Endometrial microvascular endothelial cells (primary cell): ENCODE measurements around the gene ARL15. TPM values are rescaled to one million over a fixed set of nuclear protein-coding genes. Genes with fewer than 3 reads are reported as not detected.

Experiments used
- in situ Hi-C: cut with HindIII; loops from 2 replicates; pipeline ENCODE4 v1.10.0; 2017; ENCODE audit warnings: low sequenced_read_pairs, low pct_unique_long_range_greater_than_20kb; ENCODE audit errors: inconsistent ontology term
- total RNA-seq: library from RNA; depleted of rRNA; stranded (reverse); fragments of >200 nt; gene quantifications from one replicate; pipeline ENCODE4 v1.2.3, GENCODE V29; 2015; ENCODE audit errors: inconsistent ontology term

The ARL15 gene
- total RNA-seq, 1 donor from 2014 or later = 9.0 TPM

- in situ Hi-C loops = no loop called here
Observed at GRCh38 chr5:54136516-54137440, 173.6 kb downstream of the ARL15 start.

- in situ Hi-C loops = no loop called here
Observed at GRCh38 chr5:54135042-54135441, 175.3 kb downstream of the ARL15 start.

- in situ Hi-C loops = no loop called here
Observed at GRCh38 chr5:54133917-54134316, 176.5 kb downstream of the ARL15 start.

GRCh38 chr5:54120473-54120872 is 189.9 kb downstream of the ARL15 start:
- in situ Hi-C loops = no loop called here

- in situ Hi-C loops = no loop called here
Observed at GRCh38 chr5:54117957-54118356, 192.4 kb downstream of the ARL15 start.

GRCh38 chr5:54115735-54116403 is 194.5 kb downstream of the ARL15 start:
- in situ Hi-C loops = no loop called here

GRCh38 chr5:54113060-54113459 is 197.3 kb downstream of the ARL15 start:
- in situ Hi-C loops = no loop called here

- in situ Hi-C loops = no loop called here
Observed at GRCh38 chr5:54109626-54110330, 200.6 kb downstream of the ARL15 start.

GRCh38 chr5:54108136-54108535 is 202.2 kb downstream of the ARL15 start:
- in situ Hi-C loops = no loop called here

GRCh38 chr5:54103871-54104270 is 206.5 kb downstream of the ARL15 start:
- in situ Hi-C loops = no loop called here

- in situ Hi-C loops = no loop called here
Observed at GRCh38 chr5:54098267-54098666, 212.1 kb downstream of the ARL15 start.

GRCh38 chr5:54095969-54096368 is 214.4 kb downstream of the ARL15 start:
- in situ Hi-C loops = no loop called here

- in situ Hi-C loops = no loop called here
Observed at GRCh38 chr5:54094706-54095105, 215.7 kb downstream of the ARL15 start.

GRCh38 chr5:54093861-54094260 is 216.5 kb downstream of the ARL15 start:
- in situ Hi-C loops = no loop called here

GRCh38 chr5:54093081-54093492 is 217.3 kb downstream of the ARL15 start:
- in situ Hi-C loops = no loop called here

GRCh38 chr5:54091307-54092130 is 218.9 kb downstream of the ARL15 start:
- in situ Hi-C loops = no loop called here

- in situ Hi-C loops = no loop called here
Observed at GRCh38 chr5:54090495-54091120, 219.8 kb downstream of the ARL15 start.

GRCh38 chr5:54088081-54088480 is 222.3 kb downstream of the ARL15 start:
- in situ Hi-C loops = no loop called here
